GM19239 (cell line): ENCODE results near the gene MERTK.
"Not testable (repeated sequence)": the region's sequence is repeated elsewhere in the genome, so short reads cannot be mapped to it uniquely, and the experiment has no call there.

Source experiments
- DNase-seq: peaks from one replicate; pipeline ENCODE4 v3.0.0; 2011; ENCODE audit warnings: low spot score; ENCODE audit not compliant: insufficient read length
- FAIRE-seq: peaks from 2 replicates; lab custom pipeline; 2011; peaks lifted over from hg19 to GRCh38; lab: Jason Lieb, UNC

Gene MERTK

GRCh38 chr2:112061299-112061698, 162.9 kb downstream of the MERTK start:
- FAIRE-seq = no peak

GRCh38 chr2:112061840-112062239, 163.4 kb downstream of the MERTK start:
- DNase-seq (no peak), FAIRE-seq (no peak)

More at GRCh38 chr2:112061299-112061698, 162.9 kb downstream of the MERTK start:
- DNase-seq = no peak

DNA sequence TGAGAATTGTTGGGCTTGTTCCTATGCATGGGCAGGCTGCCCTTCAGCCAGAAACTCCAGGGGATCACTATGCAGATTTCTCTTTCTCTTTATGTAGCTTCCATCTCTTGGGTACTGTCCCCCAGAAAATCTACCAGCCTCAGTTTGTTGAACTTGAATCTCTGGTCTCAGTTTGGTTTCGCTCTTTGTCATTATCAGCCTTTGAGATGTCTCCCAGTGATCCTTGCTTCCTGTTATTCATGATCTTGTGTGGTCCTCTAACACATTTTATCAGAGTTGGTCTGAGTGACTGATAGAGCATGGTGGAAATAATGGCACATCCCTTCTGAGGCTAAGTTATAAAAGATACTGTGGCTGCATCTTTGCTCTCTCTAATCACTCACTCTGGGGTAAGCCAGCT, 164.5 kb downstream of the MERTK start:
- no peak for FAIRE-seq
- no peak for DNase-seq

- FAIRE-seq = no peak
These were observed 167.1 kb downstream of the MERTK start for GRCh38 chr2:112065486-112065885.

DNA sequence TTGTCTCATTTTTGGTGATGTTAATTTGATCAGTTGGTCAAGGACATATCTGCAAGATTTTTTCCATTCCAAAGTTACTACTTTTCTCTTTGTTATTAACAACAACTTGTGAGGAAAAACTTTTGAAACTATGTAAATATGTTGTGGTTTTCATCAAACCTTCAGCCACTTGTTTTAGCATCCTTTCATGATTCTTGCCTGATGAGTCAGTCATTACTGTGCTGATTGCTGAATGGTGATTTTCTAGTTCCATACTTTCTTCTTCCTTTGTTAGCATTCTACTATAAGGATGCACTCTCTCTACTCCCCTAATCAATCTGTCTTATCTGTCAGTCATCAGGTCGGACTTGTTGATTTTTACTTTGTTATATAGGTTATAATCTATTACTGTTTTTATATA, 167.6 kb downstream of the MERTK start:
- DNase-seq (no peak), FAIRE-seq (peak; percentile 82)

More at GRCh38 chr2:112065486-112065885, 167.1 kb downstream of the MERTK start:
- no peak for DNase-seq

GRCh38 chr2:112069794-112070193, 171.4 kb downstream of the MERTK start:
- not testable (repeated sequence) for FAIRE-seq

GRCh38 chr2:112073875-112074274, 175.5 kb downstream of the MERTK start:
- no peak for DNase-seq
- FAIRE-seq = peak; percentile 8

More at GRCh38 chr2:112069794-112070193, 171.4 kb downstream of the MERTK start:
- DNase-seq = not testable (repeated sequence)

GRCh38 chr2:112074506-112074905, 176.1 kb downstream of the MERTK start:
- no peak for DNase-seq
- no peak for FAIRE-seq

DNA sequence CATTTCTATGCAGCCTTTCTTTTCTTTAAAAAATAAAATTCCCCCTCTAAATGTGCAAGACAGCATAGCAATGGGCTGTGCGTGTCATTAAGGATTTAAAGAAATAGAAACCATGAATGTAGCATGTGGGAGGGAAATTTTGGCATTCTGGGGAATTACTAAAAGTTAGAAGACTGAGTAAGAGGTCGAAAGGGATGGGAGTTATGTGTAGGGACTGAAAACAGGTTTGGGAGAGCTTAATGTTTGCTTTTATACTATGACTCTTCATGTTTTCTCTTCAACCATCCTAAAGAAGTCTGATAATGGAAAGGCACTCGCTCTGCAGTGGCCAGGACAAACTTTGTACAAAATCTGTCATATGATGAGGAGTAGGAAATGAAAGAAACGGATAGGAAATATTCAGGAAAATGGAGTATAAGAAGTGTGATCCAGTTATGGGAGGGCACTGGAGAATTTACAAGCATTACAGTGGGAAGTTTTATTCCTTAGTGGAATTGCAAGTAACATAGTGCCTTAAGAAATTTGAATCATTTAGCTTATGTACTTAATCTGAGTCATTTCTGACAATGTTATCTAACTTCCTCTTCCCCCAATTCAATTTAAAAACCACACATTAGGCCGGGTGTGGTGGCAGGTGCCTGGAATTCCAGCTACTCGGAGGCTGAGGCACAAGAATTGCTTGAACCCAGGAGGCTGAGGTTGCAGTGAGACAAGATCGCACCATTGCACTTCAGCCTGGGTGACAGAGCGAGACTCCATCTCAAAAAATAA, 177.3 kb downstream of the MERTK start:
- FAIRE-seq (no peak), DNase-seq (no peak)

GRCh38 chr2:112077814-112078213, 179.4 kb downstream of the MERTK start:
- FAIRE-seq = no peak
- DNase-seq = no peak
